GM18508 (cell line): Measurements from ENCODE around the gene ARSD.
"Not testable (repeated sequence)": the region's sequence is repeated elsewhere in the genome, so short reads cannot be mapped to it uniquely, and the experiment has no call there.

Source experiments
- ATAC-seq: cut with Tn5 transposase; IDR thresholded peaks from one replicate; pipeline ENCODE4 v1.9.1; 2021; ENCODE audit warnings: moderate number of reproducible peaks; ENCODE audit not compliant: insufficient read depth, unreplicated experiment

Gene ARSD

DNA sequence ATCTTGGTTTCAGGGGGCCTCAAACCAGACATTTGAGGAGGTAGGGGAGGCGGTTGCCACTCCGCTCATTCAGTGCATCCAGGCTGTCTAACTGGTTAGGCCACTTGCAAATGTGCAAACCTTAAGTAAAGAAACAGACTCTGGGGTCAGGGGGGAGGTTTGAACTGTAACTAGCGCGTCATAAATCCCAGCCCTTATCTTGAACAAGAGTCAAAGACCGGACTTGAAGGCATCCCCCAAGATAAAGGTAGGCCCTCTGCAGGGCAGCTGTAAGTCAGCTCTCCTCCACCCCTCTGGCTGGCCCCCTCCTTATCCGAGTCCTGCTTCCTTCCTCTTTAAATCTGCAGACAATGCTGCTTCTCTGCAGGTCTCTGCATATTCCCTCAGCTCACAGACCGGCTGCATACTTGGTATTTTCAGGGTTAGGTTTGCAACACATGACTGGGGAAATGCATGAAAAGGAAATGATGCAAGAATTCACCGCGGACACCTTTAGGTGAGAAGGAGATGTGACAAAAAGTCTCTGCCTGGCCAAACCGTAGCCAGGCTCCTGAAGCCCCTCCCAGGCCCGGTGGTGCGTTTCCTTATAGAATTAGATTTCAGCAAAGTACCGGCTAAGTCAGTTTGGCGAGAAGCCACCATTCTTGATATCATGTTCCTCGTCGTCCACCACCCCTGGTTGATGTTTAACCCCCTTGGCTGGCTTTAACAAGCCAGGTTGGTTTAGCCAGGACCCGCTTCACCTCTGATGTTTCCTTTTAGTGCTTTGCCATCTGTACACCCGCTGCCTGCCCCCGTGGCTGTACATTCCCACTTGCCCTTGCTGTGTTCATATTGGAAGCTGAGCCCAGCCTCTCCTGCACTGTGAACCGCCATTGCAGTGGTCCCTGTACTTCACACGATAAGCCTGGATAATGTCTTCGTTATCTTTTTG is 31.2 kb downstream of the ARSD start:
- not testable (repeated sequence) for ATAC-seq

DNA sequence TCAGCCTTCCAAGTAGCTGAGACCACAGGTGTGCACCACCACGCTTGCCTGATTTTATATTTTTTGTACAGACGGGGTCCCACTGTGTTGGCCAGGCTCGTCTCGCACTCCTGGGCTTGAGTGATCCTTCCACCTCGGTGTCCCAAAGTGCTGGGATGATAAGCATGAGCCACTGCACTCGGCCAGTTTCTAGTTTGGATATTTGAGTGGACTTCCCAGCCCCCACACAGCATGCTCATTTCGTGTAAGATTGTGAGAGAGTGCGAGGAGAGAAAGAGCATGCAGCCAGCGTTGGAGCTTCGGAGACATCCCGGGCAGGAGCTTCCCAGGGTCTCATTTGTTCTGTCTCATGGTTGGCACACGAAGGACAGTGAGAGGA is 31.8 kb downstream of the ARSD start:
- no peak for ATAC-seq

GRCh38 chrX:2894885-2895292 is 34.2 kb downstream of the ARSD start:
- ATAC-seq = no peak

DNA sequence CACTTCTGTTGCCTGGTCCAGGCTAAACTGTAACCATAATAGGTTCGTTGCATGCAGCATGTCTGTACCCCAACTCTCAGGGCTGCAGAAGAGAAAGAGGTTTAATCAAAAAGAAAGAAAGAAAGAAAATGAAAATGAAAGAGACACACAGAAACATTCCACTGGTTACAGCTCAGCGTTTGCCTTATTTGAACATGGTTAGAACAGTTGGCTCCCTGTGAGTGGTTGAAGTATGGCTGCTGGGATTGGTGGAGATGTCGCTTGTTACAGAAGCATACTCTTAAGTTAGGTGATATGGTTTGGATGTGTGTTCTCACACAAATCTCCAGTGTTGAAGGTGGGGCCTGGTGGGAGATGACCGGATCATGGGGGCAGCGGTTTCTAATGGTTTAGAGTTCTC is 36.3 kb downstream of the ARSD start:
- no peak for ATAC-seq

DNA sequence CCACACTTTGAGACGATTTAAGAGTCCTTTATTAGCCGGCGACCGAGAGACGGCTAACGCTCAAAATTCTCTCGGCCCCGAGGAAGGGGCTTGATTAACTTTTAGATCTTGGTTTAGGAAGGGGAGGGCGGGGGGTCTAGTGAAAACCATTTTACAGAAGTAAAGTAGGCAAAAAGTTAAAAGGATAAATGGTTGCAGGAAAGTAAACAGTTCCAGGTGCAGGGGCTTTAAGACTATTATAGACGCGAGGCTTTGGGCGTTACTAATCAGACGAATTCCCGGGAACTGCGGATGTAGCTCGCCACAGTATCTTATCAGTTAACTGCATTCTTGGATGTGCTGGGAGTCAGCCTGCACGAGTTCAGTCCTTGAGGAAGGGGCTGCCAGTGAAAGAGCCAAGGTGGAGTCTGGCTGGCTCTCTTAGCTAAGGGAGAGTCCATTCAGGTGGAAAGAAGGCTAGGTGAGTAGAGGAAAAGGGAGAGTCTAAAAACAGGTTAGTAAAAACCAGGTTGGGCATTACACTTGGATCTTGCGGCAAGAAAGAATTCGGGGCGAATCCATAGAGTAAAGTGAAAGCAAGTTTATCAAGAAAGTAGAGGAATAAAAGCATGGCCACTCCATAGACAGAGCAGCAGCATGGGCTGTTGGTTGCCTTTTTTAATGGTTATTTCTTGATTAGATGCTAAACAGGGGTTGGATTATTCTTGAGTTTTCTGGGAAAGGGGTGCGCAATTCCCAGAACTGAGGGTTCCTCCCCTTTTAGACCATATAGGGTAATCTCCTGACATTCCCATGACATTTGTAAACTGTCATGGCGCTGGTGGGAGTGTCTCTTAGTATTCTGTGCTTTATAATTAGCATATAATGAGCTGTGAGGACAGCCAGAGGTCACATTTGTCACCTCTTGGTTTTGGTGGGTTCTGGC is 38.3 kb downstream of the ARSD start:
- not testable (repeated sequence) for ATAC-seq

DNA sequence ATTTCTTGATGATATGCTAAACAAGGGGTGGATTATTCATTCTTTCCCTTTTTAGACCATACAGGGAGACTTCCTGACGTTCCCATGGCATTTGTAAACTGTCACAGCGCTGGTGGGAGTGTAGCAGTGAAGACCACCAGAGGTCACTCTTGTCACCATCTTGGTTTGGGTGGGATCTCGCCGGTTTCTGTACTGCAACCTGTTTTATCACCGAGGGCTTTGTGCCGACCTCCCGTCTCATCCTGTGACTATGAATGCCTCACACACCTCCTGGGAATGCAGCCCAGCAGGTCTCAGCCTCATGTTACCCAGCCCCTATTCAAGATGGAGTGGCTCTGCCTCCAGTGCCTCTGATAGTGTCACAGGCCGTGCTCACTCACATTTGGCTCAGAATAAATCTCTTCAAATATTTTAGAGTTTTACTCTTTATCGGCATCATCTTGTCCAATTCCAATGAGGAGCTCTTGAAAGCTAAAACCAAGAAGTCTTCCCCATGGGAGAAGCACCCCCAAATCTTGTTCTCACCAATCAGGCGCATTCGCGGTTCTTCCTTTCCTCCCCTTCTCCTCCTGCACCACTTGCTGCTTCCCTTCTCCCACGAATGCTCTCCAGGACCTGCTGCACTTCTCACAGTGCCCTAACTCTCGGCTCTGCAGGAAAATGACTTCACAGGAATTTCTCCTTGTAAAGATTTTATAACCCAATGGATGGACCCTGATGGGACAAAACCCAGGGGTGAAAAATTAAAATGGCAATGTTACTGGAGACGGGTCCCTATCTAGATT is 39.2 kb downstream of the ARSD start:
- not testable (repeated sequence) for ATAC-seq

DNA sequence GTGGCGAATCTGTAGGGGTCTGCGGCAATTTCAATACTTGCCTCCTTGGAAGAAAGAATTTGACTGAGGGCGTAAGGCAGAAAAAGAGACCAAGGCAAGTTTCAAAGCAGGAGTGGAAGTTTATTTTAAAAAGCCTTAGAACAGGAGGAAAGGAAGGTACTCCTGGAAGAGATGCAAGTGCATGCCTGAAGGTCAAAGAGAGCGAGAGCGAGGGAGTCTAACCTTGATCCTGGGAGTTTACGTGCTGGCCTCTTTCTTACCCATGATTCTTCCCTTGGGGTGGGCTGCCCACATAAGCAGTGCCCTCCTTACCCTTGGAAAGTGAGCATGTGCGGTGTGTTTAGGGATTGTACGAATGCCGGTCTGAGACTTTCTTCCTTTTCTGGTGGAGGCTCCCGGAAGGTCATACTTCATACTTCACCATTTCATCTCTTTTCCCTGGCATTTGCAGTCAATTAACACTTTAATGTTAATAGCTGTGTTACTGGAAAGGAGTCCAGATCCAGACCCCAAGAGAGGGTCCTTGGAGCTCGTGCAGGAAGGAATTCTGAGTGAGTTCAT is 40.0 kb downstream of the ARSD start:
- ATAC-seq = no peak

- ATAC-seq = no peak
These were observed 40.8 kb downstream of the ARSD start for GRCh38 chrX:2888309-2888708.

DNA sequence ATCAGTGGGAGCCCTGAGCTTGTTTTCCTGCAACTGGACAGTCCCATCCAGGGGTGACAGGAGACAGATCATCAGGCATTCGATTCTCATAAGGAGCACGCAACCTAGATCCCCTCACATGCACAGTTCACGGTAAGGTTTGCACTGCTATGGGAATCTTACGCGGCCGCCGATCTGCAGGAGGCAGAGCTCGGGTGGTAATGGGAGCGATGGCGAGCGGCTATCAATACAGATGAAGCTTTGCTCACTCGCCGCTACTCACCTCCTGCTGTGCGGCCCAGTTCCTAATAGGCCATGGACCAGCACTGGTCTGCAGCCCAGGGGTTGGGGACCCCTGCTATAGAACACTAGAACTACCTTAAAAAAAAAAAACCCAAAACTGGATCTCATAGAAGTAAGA is 45.4 kb downstream of the ARSD start:
- ATAC-seq = no peak

GRCh38 chrX:2879670-2880069 is 49.5 kb downstream of the ARSD start:
- ATAC-seq = no peak

GRCh38 chrX:2878563-2878962 is 50.6 kb downstream of the ARSD start:
- ATAC-seq = no peak

GRCh38 chrX:2875798-2876399 is 53.2 kb downstream of the ARSD start:
- ATAC-seq = no peak

DNA sequence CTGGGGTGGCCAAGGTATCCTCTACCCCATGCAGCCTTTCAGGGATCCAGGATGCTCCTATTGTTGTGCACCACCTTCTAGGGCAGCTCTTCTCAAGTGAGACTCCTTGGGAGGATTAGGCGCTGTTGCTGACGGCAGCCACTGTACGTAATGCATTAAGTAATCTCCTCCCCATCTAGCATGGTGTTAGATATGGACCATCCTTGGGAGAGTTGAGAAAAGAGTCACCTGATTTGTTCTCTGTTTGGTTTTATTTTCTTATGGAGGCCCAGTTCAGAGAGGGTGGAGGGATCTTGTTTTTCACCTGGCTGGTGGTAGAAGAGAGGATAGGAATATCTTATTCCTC is 54.0 kb downstream of the ARSD start:
- ATAC-seq = no peak

- ATAC-seq = no peak
These were observed 54.7 kb downstream of the ARSD start for GRCh38 chrX:2874222-2875135.

GRCh38 chrX:2872671-2873277 is 56.4 kb downstream of the ARSD start:
- ATAC-seq = no peak

DNA sequence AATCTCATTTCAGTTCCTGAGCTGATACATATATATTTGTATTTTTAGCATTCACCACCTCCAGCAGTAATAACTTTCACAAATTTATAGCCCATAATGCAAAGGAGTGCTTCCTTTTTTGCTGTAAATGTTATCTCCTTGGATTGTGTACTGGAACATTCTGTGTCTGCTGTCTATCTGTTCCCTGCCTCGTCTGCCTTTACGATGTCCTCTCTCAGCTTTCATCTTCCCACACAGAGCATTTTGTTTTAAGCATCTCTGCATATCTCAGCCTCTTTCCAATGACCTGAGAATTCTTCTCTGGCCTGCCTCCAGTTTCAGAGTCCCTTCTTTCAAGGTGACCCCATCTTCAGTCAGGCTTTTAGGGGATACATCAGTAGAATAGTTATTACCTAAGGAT is 57.3 kb downstream of the ARSD start:
- no peak for ATAC-seq

DNA sequence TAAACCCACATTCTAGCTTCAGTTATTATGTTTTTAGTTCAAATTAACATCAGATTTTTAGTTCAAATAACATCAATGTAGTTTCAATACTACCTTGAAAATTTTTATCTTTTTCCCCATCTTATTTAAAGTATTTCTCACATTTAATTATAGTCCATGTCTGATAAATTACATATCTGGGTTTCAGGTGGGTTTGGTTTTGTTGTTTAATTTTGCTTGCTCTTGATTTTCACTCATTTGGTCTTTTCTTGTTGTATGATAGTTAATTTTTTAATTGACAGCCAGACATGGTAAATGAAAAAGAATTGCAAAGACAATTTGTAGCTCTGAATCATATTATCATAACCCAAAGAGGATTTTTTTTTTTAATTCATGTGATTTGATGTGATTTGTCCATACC is 58.5 kb downstream of the ARSD start:
- ATAC-seq = no peak

DNA sequence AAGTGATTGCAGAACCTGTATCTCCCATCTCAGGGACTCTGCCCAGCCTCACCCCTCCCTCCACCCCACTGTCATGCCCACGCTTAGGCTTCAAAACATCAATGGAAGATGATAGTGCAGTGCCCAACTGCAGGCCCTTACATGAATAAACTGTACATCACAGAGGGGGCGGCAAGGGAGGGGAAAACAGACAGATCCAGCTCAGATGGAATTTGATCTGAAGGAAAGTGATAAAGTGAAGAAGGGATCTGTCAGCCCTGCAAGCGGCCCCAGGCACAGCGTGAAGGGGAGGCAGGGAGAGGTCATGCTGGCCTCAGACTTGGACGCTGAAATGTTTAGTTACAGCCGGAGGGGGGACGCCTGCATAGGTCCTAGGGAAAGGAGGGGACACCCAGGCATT is 61.9 kb downstream of the ARSD start:
- no peak for ATAC-seq
